Sigmoid colon (tissue), 7 donors: ENCODE results near the gene SUGCT. TPM values are rescaled to one million over a fixed set of nuclear protein-coding genes. Genes with fewer than 3 reads are reported as not detected.

ENCODE experiments used
- DNase-seq: peaks from one replicate; pipeline ENCODE4 v3.0.0-alpha.2; 2019
- H3K27ac ChIP-seq, 4 donors: fragments of 200-600 bp; sonication (generic); one replicate each; pipeline ENCODE4 v1.5.1; 2016 to 2019; ENCODE audit warnings: mild to moderate bottlenecking in 1 of 4
- H3K27me3 ChIP-seq, 3 donors: fragments of 200-600 bp; sonication (generic); one replicate each; pipeline ENCODE4 v1.5.1; 2019; ENCODE audit warnings: mild to moderate bottlenecking in 1 of 3
- H3K36me3 ChIP-seq, 4 donors: fragments of 200-600 bp; sonication (generic); one replicate each; pipeline ENCODE4 v1.5.1; 2016 to 2019
- H3K4me1 ChIP-seq, 4 donors: fragments of 200-600 bp; sonication (generic); one replicate each; pipeline ENCODE4 v1.5.1; 2017 to 2019
- H3K4me3 ChIP-seq, 4 donors: fragments of 200-600 bp; sonication (generic); one replicate each; pipeline ENCODE4 v1.5.1; 2017 to 2019; ENCODE audit warnings: mild to moderate bottlenecking in 2 of 4, moderate library complexity in 1 of 4
- H3K9me3 ChIP-seq, 4 donors: fragments of 200-600 bp in 3 of 4; sonication (generic) in 3 of 4; one replicate each; pipeline versions ENCODE4 v1.5.1 to v1.6.1; 2013 to 2019
- CTCF ChIP-seq, 4 experiments: fragments of 450-650 bp in 3 of 4; fragments of 200-600 bp in 1 of 4; IDR thresholded peaks; one replicate each; pipeline ENCODE4 v1.5.1; 2016 to 2019; ENCODE audit warnings: antibody characterized with exemption in 4 of 4, mild to moderate bottlenecking in 3 of 4, moderate library complexity in 2 of 4
- EP300 ChIP-seq, 4 donors: sonication (generic); formaldehyde crosslinking; IDR thresholded peaks; one replicate each; pipeline ENCODE4 v1.6.1; 2017; ENCODE audit warnings: antibody characterized with exemption in 4 of 4
- POLR2A ChIP-seq, 2 donors: fragments of 450-650 bp; IDR thresholded peaks; one replicate each; pipeline ENCODE4 v1.6.1; 2016; ENCODE audit warnings: antibody characterized with exemption in 2 of 2, mild to moderate bottlenecking in 2 of 2, moderate library complexity in 2 of 2
- POLR2AphosphoS5 ChIP-seq, 4 donors: sonication (generic); formaldehyde crosslinking; IDR thresholded peaks; one replicate each; pipeline ENCODE4 v1.6.1; 2017; ENCODE audit warnings: antibody characterized with exemption in 4 of 4
- WGBS, 2 donors: extraction: QIAGEN DNeasy Blood & Tissue Kit; methylation state at CpG; one replicate each; pipeline ENCODE4 v1.1.7; 2013; 5-methylcytosine and 5-hydroxymethylcytosine counted together
- intact Hi-C: fragments of 100-400 bp; cut with DNase I; formaldehyde crosslinking; loops from one replicate; pipeline ENCODE4 v1.15.1; 2023
- polyA plus RNA-seq, 3 donors: library from polyadenylated mRNA; stranded (reverse); fragments of 200-250 nt; gene quantifications; one replicate each; pipeline ENCODE4 v1.2.3, GENCODE V29; 2013
- total RNA-seq, 4 donors: library from RNA; depleted of rRNA; stranded (reverse); fragments of >200 nt; gene quantifications; one replicate each; pipeline ENCODE4 v1.1.0, GENCODE V29; 2016
- donor health status: healthy with polysubstance abuse.
- donor health status: Bipolar disorder and iron deficiency.
- donor health status: healthy.

The SUGCT gene
- total and polyA plus RNA-seq, 7 donors: 2.3 to 25.9 (median 6.3) TPM

GRCh38 chr7:40826411-40827221 lies 691.8 kb downstream of the SUGCT start:
- TF ChIP-seq POLR2A (IDR thresholded peaks at IDR 0.05) (no peak), EP300 (IDR thresholded peaks at IDR 0.05) (no peak), CTCF (IDR thresholded peaks at IDR 0.05) (no peak), POLR2AphosphoS5 (IDR thresholded peaks at IDR 0.05) (no peak)
- intact Hi-C loops: no loop called here
- Histone ChIP-seq H3K36me3 (no peaks in the 10 kb centered on the region), H3K27me3 (no peaks in the 10 kb centered on the region), H3K4me3 (no peak overlapping the region), H3K4me1 (peaks cover 0 to 32% (median 24%) of the 10 kb centered on the region in 4 donors), H3K9me3 (no peaks in the 10 kb centered on the region), H3K27ac (peak overlapping the region in 2 of 4 donors; percentile 46 to 81)
- 39 to 64% methylated on average over 3 of the region's 3 CpGs for WGBS, 2 donors
- DNase-seq: no peak

GRCh38 chr7:40827222-40828085 lies 692.6 kb downstream of the SUGCT start:
- H3K27ac ChIP-seq: peak overlapping the region in 2 of 4 donors; percentile 46 to 81
- no peaks in the 10 kb centered on the region for H3K9me3 ChIP-seq
- no peaks in the 10 kb centered on the region for H3K27me3 ChIP-seq
- peaks cover 0 to 32% (median 24%) of the 10 kb centered on the region in 4 donors for H3K4me1 ChIP-seq
- intact Hi-C loops: no loop called here
- WGBS, 2 donors: 55 to 76% methylated on average over 10 of the region's 10 CpGs
- no peak for DNase-seq
- TF ChIP-seq POLR2A (IDR thresholded peaks at IDR 0.05): no peak
- TF ChIP-seq POLR2AphosphoS5 (IDR thresholded peaks at IDR 0.05): no peak
- TF ChIP-seq EP300 (IDR thresholded peaks at IDR 0.05): no peak
- TF ChIP-seq CTCF (IDR thresholded peaks at IDR 0.05): no peak
- no peaks in the 10 kb centered on the region for H3K36me3 ChIP-seq
- no peak overlapping the region for H3K4me3 ChIP-seq

GRCh38 chr7:40828686-40829600 lies 694.1 kb downstream of the SUGCT start:
- no peak for DNase-seq
- TF ChIP-seq POLR2AphosphoS5 (IDR thresholded peaks at IDR 0.05) (no peak), CTCF (IDR thresholded peaks at IDR 0.05) (no peak), POLR2A (IDR thresholded peaks at IDR 0.05) (no peak), EP300 (IDR thresholded peaks at IDR 0.05) (no peak)
- intact Hi-C loops: no loop called here
- Histone ChIP-seq H3K27me3 (no peaks in the 10 kb centered on the region), H3K9me3 (no peaks in the 10 kb centered on the region), H3K4me1 (peaks cover 0 to 27% (median 21%) of the 10 kb centered on the region in 4 donors), H3K27ac (peak overlapping the region in 1 of 4 donors; percentile 81), H3K36me3 (no peaks in the 10 kb centered on the region), H3K4me3 (no peak overlapping the region)
- 96 to 97% methylated on average over 10 of the region's 10 CpGs for WGBS, 2 donors

- no peak overlapping the region for H3K4me3 ChIP-seq
- no peaks in the 10 kb centered on the region for H3K36me3 ChIP-seq
- WGBS, 2 donors: 64 to 82% methylated on average over 3 of the region's 3 CpGs
- H3K27ac ChIP-seq: no peak overlapping the region
- intact Hi-C loops: no loop called here
- DNase-seq: no peak
- H3K27me3 ChIP-seq: no peaks in the 10 kb centered on the region
- H3K4me1 ChIP-seq: no peaks in the 10 kb centered on the region
- no peaks in the 10 kb centered on the region for H3K9me3 ChIP-seq
- TF ChIP-seq EP300 (IDR thresholded peaks at IDR 0.05) (no peak), CTCF (IDR thresholded peaks at IDR 0.05) (no peak), POLR2A (IDR thresholded peaks at IDR 0.05) (no peak), POLR2AphosphoS5 (IDR thresholded peaks at IDR 0.05) (no peak)
Observed at GRCh38 chr7:40833191-40833887, 698.5 kb downstream of the SUGCT start.
